Mononuclear cell (primary cell): Measurements from ENCODE around the gene FCRL4. TPM values are rescaled to one million over a fixed set of nuclear protein-coding genes. Genes with fewer than 3 reads are reported as not detected.
"Not testable (repeated sequence)": the region's sequence is repeated elsewhere in the genome, so short reads cannot be mapped to it uniquely, and the experiment has no call there.

ENCODE experiments used
- H3K27me3 ChIP-seq: 2 replicates; pipeline ENCODE4 v1.6.0; 2011; ENCODE audit warnings: low read length, control low read depth; ENCODE audit not compliant: insufficient read depth
- H3K4me1 ChIP-seq: 2 replicates; pipeline ENCODE4 v1.5.1; 2011; ENCODE audit warnings: mild to moderate bottlenecking, low read length, control low read depth; ENCODE audit not compliant: insufficient read depth
- H3K4me3 ChIP-seq: 2 replicates; pipeline ENCODE4 v1.5.1; 2011; ENCODE audit warnings: mild to moderate bottlenecking, low read length, moderate library complexity
- H3K9me3 ChIP-seq: 2 replicates; pipeline ENCODE4 v1.5.1; 2011; ENCODE audit warnings: low read depth, mild to moderate bottlenecking, control low read depth, low read length
- total RNA-seq: library from RNA; depleted of rRNA; stranded (reverse); fragments of >200 nt; gene quantifications from one replicate; pipeline ENCODE4 v1.2.3, GENCODE V29; 2012

FCRL4 gene
- total RNA-seq, 1 donor, result not detected

GRCh38 chr1:157577420-157577819 lies 20.5 kb downstream of the FCRL4 start:
- Histone ChIP-seq H3K27me3 (peaks cover 11% of the 10 kb centered on the region), H3K4me3 (no peak overlapping the region), H3K9me3 (no peaks in the 10 kb centered on the region), H3K4me1 (no peaks in the 10 kb centered on the region)

- Histone ChIP-seq H3K4me3 (no peak overlapping the region), H3K4me1 (no peaks in the 10 kb centered on the region), H3K9me3 (no peaks in the 10 kb centered on the region)
Measured at GRCh38 chr1:157575744-157576143, 22.1 kb downstream of the FCRL4 start.

GRCh38 chr1:157574836-157575235 lies 23.0 kb downstream of the FCRL4 start:
- Histone ChIP-seq H3K27me3 (peaks cover 11% of the 10 kb centered on the region), H3K4me3 (no peak overlapping the region), H3K9me3 (no peaks in the 10 kb centered on the region), H3K4me1 (no peaks in the 10 kb centered on the region)

More at GRCh38 chr1:157575744-157576143, 22.1 kb downstream of the FCRL4 start:
- H3K27me3 ChIP-seq, result peaks cover 11% of the 10 kb centered on the region

- Histone ChIP-seq H3K4me1 (peaks cover 44% of the 10 kb centered on the region), H3K9me3 (no peaks in the 10 kb centered on the region), H3K4me3 (no peak overlapping the region), H3K27me3 (peaks cover 1% of the 10 kb centered on the region)
Measured at GRCh38 chr1:157566484-157567300, 31.2 kb downstream of the FCRL4 start.

GRCh38 chr1:157562515-157562914 lies 35.4 kb downstream of the FCRL4 start:
- peaks cover 6% of the 10 kb centered on the region for H3K27me3 ChIP-seq
- no peak overlapping the region for H3K4me3 ChIP-seq
- peaks cover 46% of the 10 kb centered on the region for H3K4me1 ChIP-seq
- no peaks in the 10 kb centered on the region for H3K9me3 ChIP-seq

- H3K27me3 ChIP-seq, result peaks cover 6% of the 10 kb centered on the region
- H3K4me1 ChIP-seq, result peaks cover 11% of the 10 kb centered on the region
- no peaks in the 10 kb centered on the region for H3K9me3 ChIP-seq
- H3K4me3 ChIP-seq, result no peak overlapping the region
Measured at GRCh38 chr1:157558119-157558518, 39.8 kb downstream of the FCRL4 start.

- Histone ChIP-seq H3K27me3 (peaks cover 3% of the 10 kb centered on the region), H3K9me3 (no peaks in the 10 kb centered on the region), H3K4me1 (peaks cover 4% of the 10 kb centered on the region), H3K4me3 (peak within 1 kb of the TSS; percentile 14)
Measured at GRCh38 chr1:157551694-157552693, 45.9 kb downstream of the FCRL4 start, which contains the start of gene FCRL5. Gene FCRL5 (minus strand): TSS chr1:157552515. CDS start chr1:157552362, 153 bp downstream.

- H3K27me3 ChIP-seq, H3K9me3 ChIP-seq, H3K4me3 ChIP-seq, H3K4me1 ChIP-seq: not testable (repeated sequence)
Measured at GRCh38 chr1:157548081-157548480, 49.8 kb downstream of the FCRL4 start.

- H3K27me3 ChIP-seq, result peaks cover 3% of the 10 kb centered on the region
- no peaks in the 10 kb centered on the region for H3K9me3 ChIP-seq
- no peak overlapping the region for H3K4me3 ChIP-seq
- no peaks in the 10 kb centered on the region for H3K4me1 ChIP-seq
Measured at GRCh38 chr1:157542676-157543075, 55.2 kb downstream of the FCRL4 start.

GRCh38 chr1:157540852-157541251 lies 57.0 kb downstream of the FCRL4 start:
- H3K4me3 ChIP-seq, result no peak overlapping the region
- no peaks in the 10 kb centered on the region for H3K9me3 ChIP-seq
- no peaks in the 10 kb centered on the region for H3K4me1 ChIP-seq
- peaks cover 3% of the 10 kb centered on the region for H3K27me3 ChIP-seq

- Histone ChIP-seq H3K4me3 (no peak overlapping the region), H3K27me3 (peaks cover 3% of the 10 kb centered on the region), H3K4me1 (no peaks in the 10 kb centered on the region), H3K9me3 (no peaks in the 10 kb centered on the region)
Measured at GRCh38 chr1:157540160-157540748, 57.6 kb downstream of the FCRL4 start.

- Histone ChIP-seq H3K27me3 (peaks cover 2% of the 10 kb centered on the region), H3K4me1 (no peaks in the 10 kb centered on the region), H3K4me3 (no peak overlapping the region), H3K9me3 (no peaks in the 10 kb centered on the region)
Measured at GRCh38 chr1:157539568-157539967, 58.3 kb downstream of the FCRL4 start.

GRCh38 chr1:157532569-157532968 lies 65.3 kb downstream of the FCRL4 start:
- H3K27me3 ChIP-seq, result no peaks in the 10 kb centered on the region
- H3K4me1 ChIP-seq, result no peaks in the 10 kb centered on the region
- H3K4me3 ChIP-seq, result no peak overlapping the region
- no peaks in the 10 kb centered on the region for H3K9me3 ChIP-seq

- H3K4me1 ChIP-seq, result no peaks in the 10 kb centered on the region
- no peaks in the 10 kb centered on the region for H3K27me3 ChIP-seq
- H3K9me3 ChIP-seq, result no peaks in the 10 kb centered on the region
- no peak overlapping the region for H3K4me3 ChIP-seq
Measured at GRCh38 chr1:157523774-157524493, 74.0 kb downstream of the FCRL4 start.
